NCI-H69 (cell line): Measurements from ENCODE around the gene ARID5B.
A peak's percentile ranks its signal among the peaks of the same experiment; 100 is the strongest.
"Not testable (repeated sequence)": the region's sequence is repeated elsewhere in the genome, so short reads cannot be mapped to it uniquely, and the experiment has no call there.

Experiments used
- DNase-seq: peaks from one replicate; lab custom pipeline; 2025; lab: John Stamatoyannopoulos, UW

ARID5B gene

DNA sequence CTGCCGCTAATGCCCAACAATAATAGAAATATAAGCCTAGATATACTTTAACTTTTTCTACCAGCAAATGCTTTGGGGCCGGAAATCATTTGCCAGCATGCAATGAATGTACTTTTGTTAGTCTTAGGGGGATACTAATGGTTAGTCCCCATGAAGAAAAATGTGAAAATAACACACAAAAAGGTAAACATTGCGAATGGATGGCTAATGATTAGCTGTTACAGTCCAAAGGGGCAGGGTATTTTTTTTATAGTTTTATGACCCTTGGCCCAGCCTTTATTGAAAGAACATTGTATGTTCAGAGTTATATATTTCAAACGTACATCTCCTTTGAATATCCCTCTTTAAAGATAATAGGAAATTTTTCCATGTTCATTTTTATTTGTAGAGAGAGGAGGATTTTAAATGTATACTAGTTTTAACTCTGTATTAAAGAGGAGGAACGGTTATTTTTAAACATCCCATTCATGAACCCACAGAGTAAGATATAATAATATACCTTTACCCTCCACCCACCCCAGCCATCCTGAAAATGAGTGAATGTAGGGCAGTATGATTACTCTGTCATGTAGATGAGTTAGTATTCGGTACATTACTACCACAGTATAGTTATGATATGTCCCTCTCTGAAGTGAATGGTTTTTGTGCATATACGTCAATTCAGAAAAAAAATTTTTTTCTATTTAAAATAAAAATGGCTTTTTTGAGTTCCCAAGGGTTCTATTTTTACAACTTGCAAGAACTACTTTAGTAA lies 63.6 kb downstream of the ARID5B start:
- DNase-seq = no peak

DNA sequence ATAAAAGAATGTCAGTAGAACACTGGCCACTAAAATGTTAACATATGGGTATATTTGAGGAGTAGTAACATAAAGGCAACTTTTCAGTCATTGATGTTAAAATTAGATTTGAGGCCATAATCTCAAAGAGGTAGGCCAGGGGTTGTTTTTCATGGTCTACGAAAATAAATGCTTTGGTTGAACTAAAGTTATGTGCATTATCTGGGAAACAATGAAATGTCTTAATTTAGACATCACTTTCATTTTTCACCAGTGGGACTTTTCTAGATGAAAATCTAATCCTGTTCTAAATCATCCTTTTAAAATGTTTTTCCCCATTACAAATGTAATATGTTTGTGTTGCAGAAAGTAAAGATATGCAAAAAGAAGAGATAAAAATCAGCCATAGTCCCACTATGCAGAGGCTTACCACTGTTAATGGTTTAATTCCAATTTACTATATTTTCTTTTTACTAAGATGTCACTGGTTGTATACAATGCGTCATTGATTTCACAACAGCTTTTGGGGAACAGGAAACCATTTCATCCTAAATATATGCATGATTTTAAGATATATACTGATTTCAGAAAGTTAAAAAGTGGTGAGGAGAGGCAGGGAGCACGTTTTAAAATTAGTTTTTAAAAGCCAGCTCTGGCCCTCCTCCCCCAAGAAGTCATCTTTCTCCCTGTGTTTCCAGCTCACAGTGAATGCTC lies 64.3 kb downstream of the ARID5B start:
- DNase-seq = no peak

GRCh38 chr10:61967298-61967697 lies 65.8 kb downstream of the ARID5B start:
- no peak for DNase-seq

DNA sequence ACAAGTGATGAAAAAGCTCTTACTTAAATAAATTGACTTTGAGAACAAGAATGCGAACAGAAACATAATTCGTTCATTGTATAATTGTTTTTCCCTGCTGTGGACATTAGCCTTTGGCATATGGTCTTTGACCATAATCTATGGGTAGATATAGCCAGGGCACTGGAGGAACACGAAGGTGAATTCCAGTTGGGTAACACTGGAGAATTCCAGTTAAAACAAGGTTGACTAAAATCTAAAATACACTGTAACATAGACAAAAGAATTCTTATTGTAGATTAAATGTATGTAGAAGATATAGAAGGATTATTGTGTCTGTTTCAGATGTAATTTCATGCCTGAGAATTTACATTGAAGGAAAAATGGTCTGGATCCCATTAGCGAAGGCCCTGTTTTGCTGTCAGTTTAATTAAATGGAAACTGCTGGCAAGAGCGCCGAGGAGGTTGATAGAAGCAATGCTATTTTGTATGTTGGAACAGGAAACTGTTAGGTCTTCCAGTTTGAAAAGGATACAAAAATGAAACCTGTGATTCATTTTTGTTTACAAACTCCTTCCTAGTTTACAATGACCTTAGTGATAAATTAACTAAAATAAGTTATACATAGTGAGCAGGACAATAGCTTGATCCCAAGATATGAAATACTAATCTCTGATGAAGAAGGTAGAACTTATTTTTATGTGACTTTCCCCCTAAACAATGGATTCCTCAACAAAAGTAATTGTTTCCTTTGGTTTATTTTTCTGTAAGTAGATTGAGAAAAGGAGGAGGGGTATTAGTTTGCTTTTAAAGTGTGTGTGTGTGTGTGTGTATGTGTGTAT lies 68.9 kb downstream of the ARID5B start:
- DNase-seq = peak; percentile 24

DNA sequence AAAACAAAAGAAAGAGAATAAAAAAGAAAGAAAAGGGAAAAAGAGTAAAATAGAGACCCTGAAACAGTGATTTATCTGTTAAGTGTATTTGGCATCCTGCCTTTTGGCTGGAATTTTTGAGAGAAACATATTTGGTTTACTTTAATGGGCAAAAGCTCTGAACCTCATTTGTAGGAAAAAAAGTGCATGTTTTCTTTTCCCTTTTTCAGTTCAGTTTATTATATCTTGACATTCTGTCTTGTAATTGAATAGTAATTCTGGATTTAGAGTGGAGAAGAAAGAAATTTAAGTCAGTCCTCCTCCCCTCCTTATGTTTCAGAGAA lies 69.5 kb downstream of the ARID5B start:
- no peak for DNase-seq

GRCh38 chr10:61973169-61973568 lies 71.7 kb downstream of the ARID5B start:
- DNase-seq = peak; percentile 8

- peak; percentile 41 for DNase-seq
These were observed 72.4 kb downstream of the ARID5B start for GRCh38 chr10:61973906-61974305.

DNA sequence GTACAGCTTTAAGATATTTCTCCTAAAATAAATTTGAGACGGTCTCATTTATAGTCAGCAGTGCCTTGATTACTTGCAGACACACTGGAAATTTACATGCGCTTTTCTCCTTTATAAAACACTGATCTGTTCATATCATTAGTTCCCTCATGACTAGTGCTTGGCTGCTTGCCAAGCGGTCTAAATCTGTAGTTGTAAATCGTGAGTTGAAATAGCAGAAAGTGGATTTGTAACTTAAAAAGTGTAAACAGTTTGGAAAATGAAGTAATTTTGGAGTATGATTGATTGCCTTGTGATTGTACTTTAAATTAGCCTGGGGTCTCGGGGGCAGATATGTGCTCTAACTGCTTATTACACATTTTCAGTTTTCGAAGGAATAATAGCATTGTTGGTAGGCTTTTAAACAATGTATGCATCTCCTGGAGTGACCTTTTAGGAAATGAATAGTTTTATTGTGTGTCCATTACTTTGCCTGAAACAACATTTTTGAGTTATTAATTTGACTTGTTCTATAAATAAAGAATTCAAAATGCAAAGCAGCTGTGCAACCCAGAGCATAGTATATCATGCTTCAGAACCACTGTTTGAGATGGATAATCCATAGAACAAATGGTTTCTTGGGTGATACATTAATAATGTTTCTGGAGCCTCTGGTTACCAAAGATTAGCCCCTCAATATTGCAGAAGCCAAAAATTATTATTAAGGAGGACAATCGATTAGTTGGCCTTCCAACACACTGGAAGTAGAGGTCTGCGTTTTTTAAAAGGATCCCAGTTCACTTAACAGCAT lies 73.3 kb downstream of the ARID5B start:
- peak; percentile 96 for DNase-seq

DNA sequence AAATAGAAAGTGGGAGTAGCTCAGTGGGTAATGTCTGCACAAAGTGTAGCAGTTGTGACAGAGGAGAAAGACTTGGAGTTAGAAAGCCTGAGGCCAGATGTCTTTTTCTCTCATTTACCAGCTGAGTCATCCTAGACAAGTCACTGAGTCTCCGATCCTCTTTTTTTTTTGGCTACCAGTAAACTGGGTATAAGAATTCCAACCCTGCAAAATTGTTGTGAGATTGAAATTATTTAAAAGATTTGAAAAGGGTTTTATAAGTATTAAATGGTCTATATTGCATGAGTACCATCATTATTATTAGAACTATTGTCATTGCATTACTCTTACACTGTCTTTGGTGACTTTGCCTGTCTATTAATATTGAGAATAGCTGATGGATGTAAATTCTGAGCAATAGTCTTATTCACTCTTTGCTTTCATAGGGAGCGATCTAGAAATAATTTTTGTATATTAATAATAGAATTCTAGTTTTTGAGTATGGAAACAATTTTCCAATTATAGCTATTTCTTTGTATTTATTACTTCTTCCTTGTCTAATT lies 74.0 kb downstream of the ARID5B start:
- peak; percentile 86 for DNase-seq

GRCh38 chr10:61976951-61977721 lies 75.6 kb downstream of the ARID5B start:
- not testable (repeated sequence) for DNase-seq

DNA sequence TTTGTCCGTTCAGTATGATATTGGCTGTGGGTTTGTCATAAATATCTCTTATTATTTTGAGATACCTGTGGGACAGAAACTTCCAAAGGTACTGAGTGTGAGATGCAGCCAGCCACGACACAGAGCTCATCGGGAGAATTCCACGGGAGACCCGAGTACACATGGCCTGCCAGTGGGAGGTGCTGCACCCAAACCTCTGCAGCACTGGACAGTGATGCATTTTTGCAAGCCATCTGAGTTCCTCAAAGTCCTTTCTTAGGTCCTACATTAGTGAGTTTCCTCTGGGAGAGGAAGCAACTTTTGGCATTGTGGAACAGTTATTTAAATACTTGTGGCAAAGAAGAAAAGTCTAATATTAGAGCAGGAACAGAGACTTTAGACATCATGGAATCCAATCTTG lies 77.5 kb downstream of the ARID5B start:
- DNase-seq = peak; percentile 2

DNA sequence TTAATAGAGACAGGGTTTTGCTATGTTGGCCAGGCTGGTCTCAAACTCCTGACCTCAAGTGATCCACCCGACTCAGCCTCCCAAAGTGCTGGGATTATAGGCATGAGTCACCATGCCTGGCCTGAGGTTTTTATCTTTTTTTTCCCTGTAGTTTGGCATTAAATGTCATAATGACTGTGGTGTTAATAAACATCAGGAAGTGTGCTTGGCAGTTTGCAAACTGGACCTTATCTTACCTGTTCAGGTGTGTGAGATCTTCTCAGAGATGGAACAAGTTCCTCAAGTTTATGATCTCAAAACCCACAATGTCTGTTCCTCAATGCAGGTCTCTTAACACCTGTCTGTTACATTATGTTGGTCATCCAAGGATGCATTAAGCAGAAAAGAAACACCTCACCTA lies 80.0 kb downstream of the ARID5B start:
- DNase-seq = no peak

DNA sequence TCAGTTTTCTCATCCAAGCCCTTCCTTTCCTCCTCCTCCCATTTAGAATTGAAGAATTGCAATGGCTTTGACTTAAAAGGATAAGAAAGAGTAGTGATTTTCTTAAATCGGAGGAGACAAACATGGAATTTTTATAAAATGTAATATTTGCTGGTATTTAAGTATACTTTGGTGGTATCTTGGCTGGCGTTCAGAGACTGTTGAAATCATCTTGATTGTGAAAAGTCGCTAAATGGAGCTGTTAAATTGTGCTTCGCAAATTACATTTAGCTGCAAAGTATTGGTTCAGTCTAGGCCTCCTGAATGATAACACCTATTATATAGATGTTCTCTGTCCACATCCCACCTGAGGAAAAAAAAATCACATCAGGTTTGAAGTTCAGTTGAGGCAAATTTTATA lies 81.8 kb downstream of the ARID5B start:
- no peak for DNase-seq

DNA sequence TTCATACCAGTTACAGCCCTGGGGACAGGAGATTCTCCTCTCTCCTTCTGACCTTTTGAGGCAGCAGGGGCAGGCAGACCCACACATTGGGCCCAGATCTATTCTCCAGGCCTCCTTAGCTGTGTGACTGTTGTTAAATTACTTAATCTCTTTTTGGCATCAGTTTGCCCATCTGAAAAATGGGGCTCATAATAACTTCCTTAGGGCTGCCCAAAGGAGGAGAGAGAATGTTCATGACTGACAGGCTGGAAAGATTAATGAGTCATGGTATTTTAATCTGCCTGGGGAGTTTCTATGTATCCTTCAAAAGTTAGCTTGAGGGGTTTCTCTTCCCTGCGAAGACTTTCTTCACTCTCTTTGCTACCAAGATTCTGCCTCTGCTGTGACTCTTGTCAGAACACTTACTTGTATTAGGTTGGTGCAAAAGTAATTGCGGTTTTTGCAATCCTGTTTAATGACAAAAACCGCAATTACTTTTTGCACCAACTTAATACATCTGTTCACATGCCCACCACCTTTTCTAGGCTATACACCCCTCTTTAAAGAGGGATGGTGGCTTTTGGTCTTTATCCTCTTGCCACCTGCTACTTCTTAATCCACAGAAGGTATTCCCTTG lies 83.4 kb downstream of the ARID5B start:
- no peak for DNase-seq

- no peak for DNase-seq
These were observed 84.2 kb downstream of the ARID5B start for GRCh38 chr10:61985715-61986114.

DNA sequence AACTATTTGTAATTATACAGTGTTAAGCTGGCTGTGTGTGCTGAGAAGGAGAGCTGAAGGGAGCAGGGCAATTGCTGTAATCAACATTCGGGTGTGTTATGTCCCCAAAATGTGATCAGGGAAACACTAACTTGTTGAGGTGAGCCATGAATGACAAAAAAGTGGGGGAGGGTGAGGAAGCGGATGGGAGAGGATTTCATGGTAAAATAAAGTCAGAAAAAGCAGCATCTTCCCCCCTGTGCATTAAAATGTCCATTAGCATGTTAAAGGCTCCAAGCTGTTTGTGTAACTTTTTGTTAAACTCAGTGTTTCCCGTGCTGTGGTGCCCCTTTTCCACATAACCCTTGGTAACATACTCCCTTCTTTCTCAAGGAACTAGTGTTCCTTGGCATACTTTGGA lies 84.9 kb downstream of the ARID5B start:
- DNase-seq = peak; percentile 7

GRCh38 chr10:61986788-61987492 lies 85.4 kb downstream of the ARID5B start:
- no peak for DNase-seq

GRCh38 chr10:61987537-61987936 lies 86.0 kb downstream of the ARID5B start:
- DNase-seq = no peak

GRCh38 chr10:61987951-61988379 lies 86.5 kb downstream of the ARID5B start:
- peak; percentile 67 for DNase-seq
